SU-DHL-6 (cell line): Measurements from ENCODE around the gene FUT8.

Experiments
- EZH2phosphoT487 ChIP-seq: fragments of 200-600 bp; sonication (generic), shearing (Covaris generic); conservative IDR thresholded peaks from 2 replicates; pipeline ENCODE4 v1.6.1; 2018; ENCODE audit warnings: mild to moderate bottlenecking, antibody characterized with exemption, low read length, moderate library complexity, mixed read lengths
- TF ChIP-seq, protein P1 (sequence below): fragments of 200-600 bp; sonication (generic); IDR thresholded peaks from one replicate; pipeline ENCODE4 v1.5.1; 2017; ENCODE audit warnings: antibody characterized with exemption, mild to moderate bottlenecking, low read length, moderate library complexity; ENCODE audit not compliant: insufficient read depth, poor library complexity, severe bottlenecking

DNA sequence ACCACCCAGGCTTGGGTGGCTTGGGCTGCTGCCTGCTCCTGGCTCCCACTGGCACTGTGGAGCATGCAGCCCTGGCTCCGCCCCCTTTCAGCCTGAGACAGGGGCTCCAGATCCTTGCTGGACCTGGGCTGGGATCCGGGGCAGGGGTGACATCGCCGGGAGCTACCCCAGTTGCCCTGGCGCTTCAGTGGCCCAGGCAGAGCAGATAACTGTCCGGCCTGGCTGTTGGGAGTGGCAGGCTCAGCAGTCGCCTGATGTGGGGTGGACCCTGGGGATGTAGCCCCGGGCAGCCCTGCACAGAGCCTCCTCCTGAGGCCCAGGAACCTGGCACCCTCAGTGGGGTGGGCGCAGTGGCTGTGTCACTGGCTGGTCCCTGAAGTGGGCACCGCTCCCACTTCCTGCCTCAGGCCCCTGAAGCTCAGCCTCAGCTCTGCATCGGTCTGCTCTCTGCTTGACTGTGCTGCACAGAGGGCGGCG, 57.9 kb downstream of the FUT8 start:
- TF ChIP-seq, protein P1, sequence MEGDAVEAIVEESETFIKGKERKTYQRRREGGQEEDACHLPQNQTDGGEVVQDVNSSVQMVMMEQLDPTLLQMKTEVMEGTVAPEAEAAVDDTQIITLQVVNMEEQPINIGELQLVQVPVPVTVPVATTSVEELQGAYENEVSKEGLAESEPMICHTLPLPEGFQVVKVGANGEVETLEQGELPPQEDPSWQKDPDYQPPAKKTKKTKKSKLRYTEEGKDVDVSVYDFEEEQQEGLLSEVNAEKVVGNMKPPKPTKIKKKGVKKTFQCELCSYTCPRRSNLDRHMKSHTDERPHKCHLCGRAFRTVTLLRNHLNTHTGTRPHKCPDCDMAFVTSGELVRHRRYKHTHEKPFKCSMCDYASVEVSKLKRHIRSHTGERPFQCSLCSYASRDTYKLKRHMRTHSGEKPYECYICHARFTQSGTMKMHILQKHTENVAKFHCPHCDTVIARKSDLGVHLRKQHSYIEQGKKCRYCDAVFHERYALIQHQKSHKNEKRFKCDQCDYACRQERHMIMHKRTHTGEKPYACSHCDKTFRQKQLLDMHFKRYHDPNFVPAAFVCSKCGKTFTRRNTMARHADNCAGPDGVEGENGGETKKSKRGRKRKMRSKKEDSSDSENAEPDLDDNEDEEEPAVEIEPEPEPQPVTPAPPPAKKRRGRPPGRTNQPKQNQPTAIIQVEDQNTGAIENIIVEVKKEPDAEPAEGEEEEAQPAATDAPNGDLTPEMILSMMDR = no peak
- TF ChIP-seq EZH2phosphoT487 = no peak
